Neural cell (in vitro differentiated cells): ENCODE data around the gene CD58. TPM values are rescaled to one million over a fixed set of nuclear protein-coding genes. Genes with fewer than 3 reads are reported as not detected.

Experiments used
- H2AFZ ChIP-seq: fragments of 200-600, 300-800 bp; sonication (generic), shearing (Covaris generic); 2 replicates; pipeline ENCODE4 v1.6.0; 2014; ENCODE audit warnings: low read depth, mild to moderate bottlenecking, antibody characterized with exemption, low read length, moderate library complexity
- H3F3A ChIP-seq: fragments of 200-600 bp; shearing (Covaris generic); 2 replicates; pipeline ENCODE4 v1.6.1; 2016; ENCODE audit warnings: mild to moderate bottlenecking, moderate library complexity, mixed read lengths, antibody characterized with exemption, low read length; ENCODE audit not compliant: insufficient read depth, poor library complexity, severe bottlenecking
- H3K27ac ChIP-seq: fragments of 200-600, 300-800 bp; sonication (generic), shearing (Covaris generic); 2 replicates; pipeline ENCODE4 v1.5.1; 2014; ENCODE audit warnings: mild to moderate bottlenecking, low read length, moderate library complexity
- H3K27me3 ChIP-seq: fragments of 300-800, 200-600 bp; sonication (generic), shearing (Covaris generic); 2 replicates; pipeline ENCODE4 v1.6.0; 2014; ENCODE audit warnings: mild to moderate bottlenecking, low read depth, low read length, moderate library complexity; ENCODE audit not compliant: insufficient read depth
- H3K36me3 ChIP-seq: fragments of 300-800, 200-600 bp; sonication (generic), shearing (Covaris generic); 2 replicates; pipeline ENCODE4 v1.5.1; 2014; ENCODE audit warnings: mild to moderate bottlenecking, antibody characterized with exemption, low read length, moderate library complexity; ENCODE audit not compliant: insufficient read depth
- H3K4me2 ChIP-seq: fragments of 300-800, 200-600 bp; sonication (generic), shearing (Covaris generic); 2 replicates; pipeline ENCODE4 v1.6.0; 2014; ENCODE audit warnings: mild to moderate bottlenecking, low read length
- H3K4me3 ChIP-seq: fragments of 300-800, 200-600 bp; sonication (generic), shearing (Covaris generic); 2 replicates; pipeline ENCODE4 v1.5.1; 2014; ENCODE audit warnings: mild to moderate bottlenecking, low read length, moderate library complexity
- H3K79me2 ChIP-seq: fragments of 200-600 bp; shearing (Covaris generic); replicated peaks from 2 replicates; pipeline ENCODE4 v1.6.0; 2014; ENCODE audit warnings: mild to moderate bottlenecking, low read length, moderate library complexity; ENCODE audit not compliant: insufficient read depth
- H3K9ac ChIP-seq: fragments of 300-800, 200-600 bp; sonication (generic), shearing (Covaris generic); 2 replicates; pipeline ENCODE4 v1.6.1; 2016; ENCODE audit warnings: mild to moderate bottlenecking, low read length, mixed read lengths
- H3K9me2 ChIP-seq: fragments of 200-600 bp; shearing (Covaris generic); 2 replicates; pipeline ENCODE4 v1.6.1; 2016; ENCODE audit warnings: mild to moderate bottlenecking, low read length, mixed read lengths; ENCODE audit not compliant: insufficient read depth
- H3K9me3 ChIP-seq: fragments of 200-600, 300-800 bp; sonication (generic), shearing (Covaris generic); 2 replicates; pipeline ENCODE4 v1.6.1; 2016; ENCODE audit warnings: mild to moderate bottlenecking, mixed run types, low read length, moderate library complexity, mixed read lengths
- H4K20me1 ChIP-seq: fragments of 200-600 bp; shearing (Covaris generic); 2 replicates; pipeline ENCODE4 v1.6.1; 2016; ENCODE audit warnings: mild to moderate bottlenecking, mixed run types; ENCODE audit not compliant: insufficient read depth
- CTCF ChIP-seq: fragments of 450-650 bp; IDR thresholded peaks from 2 replicates; pipeline ENCODE4 v1.5.1; 2014; ENCODE audit warnings: antibody characterized with exemption, mild to moderate bottlenecking, moderate library complexity; ENCODE audit not compliant: poor library complexity, severe bottlenecking
- EP300 ChIP-seq: fragments of 450-650 bp; conservative IDR thresholded peaks from 2 replicates; pipeline ENCODE4 v1.6.1; 2014; ENCODE audit warnings: antibody characterized with exemption, mild to moderate bottlenecking, moderate library complexity; ENCODE audit not compliant: poor library complexity, severe bottlenecking
- EZH2 ChIP-seq: fragments of 200-600, 300-800 bp; shearing (Covaris generic), sonication (generic); IDR thresholded peaks from 2 replicates; pipeline ENCODE4 v1.6.1; 2014; ENCODE audit warnings: antibody characterized with exemption, low read length, borderline replicate concordance, mild to moderate bottlenecking; ENCODE audit not compliant: insufficient read depth, poor library complexity, severe bottlenecking
- MXI1 ChIP-seq: fragments of 450-650 bp; conservative IDR thresholded peaks from 2 replicates; pipeline ENCODE4 v1.6.1; 2014; ENCODE audit warnings: antibody characterized with exemption, mild to moderate bottlenecking; ENCODE audit not compliant: poor library complexity, severe bottlenecking
- POLR2AphosphoS5 ChIP-seq: IDR thresholded peaks from 2 replicates; pipeline ENCODE4 v1.6.1; 2012
- RAD21 ChIP-seq: fragments of 450-650 bp; conservative IDR thresholded peaks from 2 replicates; pipeline ENCODE4 v1.6.1; 2014; ENCODE audit warnings: antibody characterized with exemption, mild to moderate bottlenecking, moderate library complexity
- SMC3 ChIP-seq: fragments of 450-650 bp; conservative IDR thresholded peaks from 2 replicates; pipeline ENCODE4 v1.6.1; 2014; ENCODE audit warnings: antibody characterized with exemption, mild to moderate bottlenecking, moderate library complexity; ENCODE audit not compliant: poor library complexity
- TAF1 ChIP-seq: IDR thresholded peaks from 2 replicates; pipeline ENCODE4 v1.6.1; 2012; ENCODE audit warnings: low read depth
- polyA plus RNA-seq: library from polyadenylated mRNA; depleted of rRNA; stranded (reverse); fragments of >200 nt; gene quantifications from 2 replicates; pipeline ENCODE4 v1.2.3, GENCODE V29; 2014
- TF ChIP-seq, protein P1 (sequence below): IDR thresholded peaks from 2 replicates; pipeline ENCODE4 v1.6.1; 2012; ENCODE audit warnings: borderline replicate concordance

The CD58 gene
- polyA plus RNA-seq, 1 donor from 2014 or later, result 1.8 TPM

- Histone ChIP-seq H3F3A (no peaks in the 10 kb centered on the region), H4K20me1 (no peaks in the 10 kb centered on the region), H3K36me3 (no peaks in the 10 kb centered on the region), H3K9me3 (no peaks in the 10 kb centered on the region), H3K9ac (no peak overlapping the region), H3K27me3 (no peaks in the 10 kb centered on the region), H3K9me2 (no peaks in the 10 kb centered on the region), H3K79me2 (no peaks in the 10 kb centered on the region), H3K4me3 (no peak overlapping the region), H3K27ac (no peak overlapping the region), H2AFZ (no peak overlapping the region), H3K4me2 (no peak overlapping the region)
- TF ChIP-seq MXI1, result no peak
- no peak for TF ChIP-seq EP300
- TF ChIP-seq EZH2, result no peak
- no peak for TF ChIP-seq RAD21
- TF ChIP-seq TAF1, result no peak
- no peak for TF ChIP-seq SMC3
- TF ChIP-seq POLR2AphosphoS5, result no peak
- no peak for TF ChIP-seq CTCF
- TF ChIP-seq, protein P1, sequence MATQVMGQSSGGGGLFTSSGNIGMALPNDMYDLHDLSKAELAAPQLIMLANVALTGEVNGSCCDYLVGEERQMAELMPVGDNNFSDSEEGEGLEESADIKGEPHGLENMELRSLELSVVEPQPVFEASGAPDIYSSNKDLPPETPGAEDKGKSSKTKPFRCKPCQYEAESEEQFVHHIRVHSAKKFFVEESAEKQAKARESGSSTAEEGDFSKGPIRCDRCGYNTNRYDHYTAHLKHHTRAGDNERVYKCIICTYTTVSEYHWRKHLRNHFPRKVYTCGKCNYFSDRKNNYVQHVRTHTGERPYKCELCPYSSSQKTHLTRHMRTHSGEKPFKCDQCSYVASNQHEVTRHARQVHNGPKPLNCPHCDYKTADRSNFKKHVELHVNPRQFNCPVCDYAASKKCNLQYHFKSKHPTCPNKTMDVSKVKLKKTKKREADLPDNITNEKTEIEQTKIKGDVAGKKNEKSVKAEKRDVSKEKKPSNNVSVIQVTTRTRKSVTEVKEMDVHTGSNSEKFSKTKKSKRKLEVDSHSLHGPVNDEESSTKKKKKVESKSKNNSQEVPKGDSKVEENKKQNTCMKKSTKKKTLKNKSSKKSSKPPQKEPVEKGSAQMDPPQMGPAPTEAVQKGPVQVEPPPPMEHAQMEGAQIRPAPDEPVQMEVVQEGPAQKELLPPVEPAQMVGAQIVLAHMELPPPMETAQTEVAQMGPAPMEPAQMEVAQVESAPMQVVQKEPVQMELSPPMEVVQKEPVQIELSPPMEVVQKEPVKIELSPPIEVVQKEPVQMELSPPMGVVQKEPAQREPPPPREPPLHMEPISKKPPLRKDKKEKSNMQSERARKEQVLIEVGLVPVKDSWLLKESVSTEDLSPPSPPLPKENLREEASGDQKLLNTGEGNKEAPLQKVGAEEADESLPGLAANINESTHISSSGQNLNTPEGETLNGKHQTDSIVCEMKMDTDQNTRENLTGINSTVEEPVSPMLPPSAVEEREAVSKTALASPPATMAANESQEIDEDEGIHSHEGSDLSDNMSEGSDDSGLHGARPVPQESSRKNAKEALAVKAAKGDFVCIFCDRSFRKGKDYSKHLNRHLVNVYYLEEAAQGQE, result no peak
Measured at GRCh38 chr1:116501870-116502244, 69.0 kb downstream of the CD58 start.

- no peaks in the 10 kb centered on the region for H3K36me3 ChIP-seq
- H3F3A ChIP-seq, result no peaks in the 10 kb centered on the region
- H3K27me3 ChIP-seq, result no peaks in the 10 kb centered on the region
- no peak overlapping the region for H2AFZ ChIP-seq
- no peak overlapping the region for H3K4me3 ChIP-seq
- H3K4me2 ChIP-seq, result no peak overlapping the region
- H4K20me1 ChIP-seq, result no peaks in the 10 kb centered on the region
- H3K79me2 ChIP-seq, result no peaks in the 10 kb centered on the region
- H3K9me3 ChIP-seq, result no peaks in the 10 kb centered on the region
- H3K27ac ChIP-seq, result no peak overlapping the region
- no peak for TF ChIP-seq RAD21
- no peak for TF ChIP-seq EP300
- TF ChIP-seq MXI1, result no peak
- no peak for TF ChIP-seq CTCF
- H3K9me2 ChIP-seq, result no peaks in the 10 kb centered on the region
- no peak overlapping the region for H3K9ac ChIP-seq
Measured at GRCh38 chr1:116501125-116501869, 69.5 kb downstream of the CD58 start.
